HCT116 (cell line): Measurements from ENCODE around the gene DNMT3L.

Experiments
- CTCF ChIP-seq, 3 experiments: fragments of 200-600 bp in 1 of 3; sonication (generic) in 1 of 3; IDR thresholded peaks in 2 of 3; conservative IDR thresholded peaks in 1 of 3; 2 replicates each; pipeline ENCODE4 v1.5.1; 2012 to 2017; ENCODE audit warnings: low read depth in 2 of 3, low read length in 2 of 3, antibody characterized with exemption in 1 of 3, borderline replicate concordance in 1 of 3, control low read depth in 1 of 3, mild to moderate bottlenecking in 1 of 3, mixed read lengths in 1 of 3, mixed run types in 1 of 3, moderate library complexity in 1 of 3; ENCODE audit not compliant: insufficient read depth in 1 of 3
- ELF1 ChIP-seq: IDR thresholded peaks from 2 replicates; pipeline ENCODE4 v1.6.1; 2012; ENCODE audit warnings: low read depth, borderline replicate concordance
- EZH2 ChIP-seq: fragments of 200-600 bp; sonication (generic); IDR thresholded peaks from 2 replicates; pipeline ENCODE4 v1.6.1; 2017; ENCODE audit warnings: antibody characterized with exemption, mixed run types
- EZH2phosphoT487 ChIP-seq: fragments of 200-600 bp; IDR thresholded peaks from 2 replicates; pipeline ENCODE4 v1.6.1; 2018; ENCODE audit warnings: antibody characterized with exemption, borderline replicate concordance
- POLR2A ChIP-seq: IDR thresholded peaks from 2 replicates; pipeline ENCODE4 v1.7.0; 2011; ENCODE audit warnings: borderline replicate concordance; ENCODE audit not compliant: insufficient read depth, insufficient read length; ENCODE audit errors: extremely low read depth
- RAD21 ChIP-seq: IDR thresholded peaks from 2 replicates; pipeline ENCODE4 v1.6.1; 2012; ENCODE audit warnings: low read depth, mild to moderate bottlenecking
- SIN3A ChIP-seq: IDR thresholded peaks from 2 replicates; pipeline ENCODE4 v1.6.1; 2012; ENCODE audit warnings: low read depth
- SP1 ChIP-seq: IDR thresholded peaks from 2 replicates; pipeline ENCODE4 v1.6.1; 2012; ENCODE audit warnings: low read depth
- TCF7L2 ChIP-seq: IDR thresholded peaks from 2 replicates; pipeline ENCODE4 v1.7.0; 2011; ENCODE audit warnings: borderline replicate concordance, inconsistent platforms; ENCODE audit not compliant: insufficient read depth, insufficient read length; ENCODE audit errors: extremely low read depth
- ZBTB33 ChIP-seq: IDR thresholded peaks from 2 replicates; pipeline ENCODE4 v1.6.1; 2011; ENCODE audit warnings: mild to moderate bottlenecking, low read length, moderate library complexity; ENCODE audit not compliant: insufficient replicate concordance; ENCODE audit errors: extremely low read depth
- ZFX ChIP-seq: fragments of 450-650 bp; IDR thresholded peaks from 2 replicates; pipeline ENCODE4 v1.6.1; 2017

GRCh38 chr21:44291936-44292811 is 30.5 kb upstream of the DNMT3L start:
- TF ChIP-seq CTCF (IDR thresholded peaks at IDR 0.05 in 2 of 3, conservative IDR thresholded peaks at IDR 0.05 in 1 of 3; ENCODE audit: borderline replicate concordance in 1 of 3, insufficient read depth in 1 of 3, low read depth in 2 of 3, low read length in 2 of 3) (no peak), POLR2A (no peak), EZH2phosphoT487 (no peak), ZBTB33 (no peak), ZFX (no peak), SIN3A (no peak), RAD21 (no peak), ELF1 (no peak), EZH2 (no peak), SP1 (no peak), TCF7L2 (no peak)
